ENCODE measurements around the gene TTC7B. TPM values are rescaled to one million over a fixed set of nuclear protein-coding genes. Genes with fewer than 3 reads are reported as not detected.

TTC7B gene
- total and polyA plus RNA-seq, 2 donors (not counting 3 experiments of a cell fraction or from before 2014, with no cell fraction given): 46.8 to 76.5 TPM

GRCh38 chr14:90513161-90514014 is 302.8 kb downstream of the TTC7B start:
- H3K9ac ChIP-seq (replicated peaks; ENCODE audit: extremely low read depth, insufficient read depth, low read length): no peak overlapping the region
- no peak overlapping the region for H3K4me3 ChIP-seq (replicated peaks in 1 of 3; ENCODE audit: insufficient read depth in 1 of 3, low read depth in 1 of 3, low read length in 3 of 3)
- TF ChIP-seq, protein P1, sequence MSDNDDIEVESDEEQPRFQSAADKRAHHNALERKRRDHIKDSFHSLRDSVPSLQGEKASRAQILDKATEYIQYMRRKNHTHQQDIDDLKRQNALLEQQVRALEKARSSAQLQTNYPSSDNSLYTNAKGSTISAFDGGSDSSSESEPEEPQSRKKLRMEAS (IDR thresholded peaks at IDR 0.05; ENCODE audit: insufficient read depth, insufficient read length): no peak
- TF ChIP-seq GATA2 (IDR thresholded peaks at IDR 0.05; ENCODE audit: insufficient read depth, insufficient read length, low read depth, low read length) (no peak), FOS (IDR thresholded peaks at IDR 0.05; ENCODE audit: borderline replicate concordance, insufficient read depth, low read length) (no peak)
- no peak overlapping the region for H2AFZ ChIP-seq (ENCODE audit: low read depth, low read length)
- POLR2A ChIA-PET: no interaction called here
- DNase-seq (ENCODE audit: low read depth, low spot score) (no peak), FAIRE-seq (no peak)
- H3K4me2 ChIP-seq (ENCODE audit: insufficient read depth, low read length): no peak overlapping the region
- no peaks in the 10 kb centered on the region for H4K20me1 ChIP-seq (replicated peaks; ENCODE audit: control insufficient read depth, extremely low read depth, insufficient read depth, low read length)
- CTCF ChIA-PET: interaction anchor here (2.0 kb wide), 1 partner anchor 114 kb away, joined by 9 read pairs; no protein-coding TSS in a partner anchor
- no peaks in the 10 kb centered on the region for H3K9me1 ChIP-seq (replicated peaks; ENCODE audit: control insufficient read depth, extremely low read depth, insufficient read depth, low read length)
- intact Hi-C loops (cut with micrococcal nuclease) (no loop called here), dilution Hi-C loops (cut with MboI; ENCODE audit: extremely low pct_ligation_motif_present, low sequenced_read_pairs) (no loop called here)
- H3K4me1 ChIP-seq (ENCODE audit: control insufficient read depth, extremely low read depth, insufficient read depth, low read length): no peaks in the 10 kb centered on the region
- no peaks in the 10 kb centered on the region for H3K9me3 ChIP-seq (replicated peaks; ENCODE audit: control insufficient read depth, insufficient read depth, low read length)
- H3K36me3 ChIP-seq (ENCODE audit: control insufficient read depth in 2 of 2, extremely low read depth in 1 of 2, insufficient read depth in 2 of 2, low read length in 2 of 2): no peaks in the 10 kb centered on the region
- no peaks in the 10 kb centered on the region for H3K79me2 ChIP-seq (ENCODE audit: control insufficient read depth, insufficient read depth, low read length)
- H3K27me3 ChIP-seq (ENCODE audit: control insufficient read depth in 2 of 2, insufficient read depth in 2 of 2, low read length in 2 of 2): no peaks in the 10 kb centered on the region
- no TSS peak for BruUV-seq (replicated peaks)
- no peak overlapping the region for H3K27ac ChIP-seq (ENCODE audit: insufficient read depth, low read depth, low read length)

- no peak for FAIRE-seq
- H2AFZ ChIP-seq (ENCODE audit: low read depth, low read length): no peak overlapping the region
These were observed 303.8 kb downstream of the TTC7B start for GRCh38 chr14:90512329-90512991.

More at GRCh38 chr14:90512329-90512991, 303.8 kb downstream of the TTC7B start:
- no peaks in the 10 kb centered on the region for H4K20me1 ChIP-seq (replicated peaks; ENCODE audit: control insufficient read depth, extremely low read depth, insufficient read depth, low read length)
- H3K9me3 ChIP-seq (replicated peaks; ENCODE audit: control insufficient read depth, insufficient read depth, low read length): no peaks in the 10 kb centered on the region
- H3K27ac ChIP-seq (ENCODE audit: insufficient read depth, low read depth, low read length): no peak overlapping the region
- H3K4me3 ChIP-seq (replicated peaks in 1 of 3; ENCODE audit: insufficient read depth in 1 of 3, low read depth in 1 of 3, low read length in 3 of 3): no peak overlapping the region
- POLR2A ChIA-PET: no interaction called here
- H3K4me1 ChIP-seq (ENCODE audit: control insufficient read depth, extremely low read depth, insufficient read depth, low read length): no peaks in the 10 kb centered on the region
- no TSS peak for BruUV-seq (replicated peaks)
- intact Hi-C loops (cut with micrococcal nuclease): no loop called here
- peaks cover 0 to 2% of the 10 kb centered on the region in 2 experiments for H3K27me3 ChIP-seq (ENCODE audit: control insufficient read depth in 2 of 2, insufficient read depth in 2 of 2, low read length in 2 of 2)
- CTCF ChIA-PET: interaction anchor here (2.0 kb wide), 1 partner anchor 113 kb away, joined by 9 read pairs; no protein-coding TSS in a partner anchor
- H3K9ac ChIP-seq (replicated peaks; ENCODE audit: extremely low read depth, insufficient read depth, low read length): no peak overlapping the region
- DNase-seq (ENCODE audit: low read depth, low spot score): no peak
- no peaks in the 10 kb centered on the region for H3K9me1 ChIP-seq (replicated peaks; ENCODE audit: control insufficient read depth, extremely low read depth, insufficient read depth, low read length)
- H3K36me3 ChIP-seq (ENCODE audit: control insufficient read depth in 2 of 2, extremely low read depth in 1 of 2, insufficient read depth in 2 of 2, low read length in 2 of 2): no peaks in the 10 kb centered on the region
- TF ChIP-seq JUN (IDR thresholded peaks at IDR 0.05; ENCODE audit: borderline replicate concordance, insufficient read depth, insufficient read length, low read depth): no peak
- H3K4me2 ChIP-seq (ENCODE audit: insufficient read depth, low read length): no peak overlapping the region
- H3K79me2 ChIP-seq (ENCODE audit: control insufficient read depth, insufficient read depth, low read length): no peaks in the 10 kb centered on the region
- dilution Hi-C loops (cut with MboI; ENCODE audit: extremely low pct_ligation_motif_present, low sequenced_read_pairs): no loop called here

Measured in endothelial cell of umbilical vein (primary cell).